Measurements from ENCODE around the gene KRTAP4-5.
"Not testable (repeated sequence)": the region's sequence is repeated elsewhere in the genome, so short reads cannot be mapped to it uniquely, and the experiment has no call there.

KRTAP4-5 gene

GRCh38 chr17:41108728-41109386 lies 40.8 kb downstream of the KRTAP4-5 start:
- DNase-seq (ENCODE audit: low spot score), result not testable (repeated sequence)

GRCh38 chr17:41107941-41108450 lies 41.6 kb downstream of the KRTAP4-5 start:
- DNase-seq (ENCODE audit: low spot score), result no peak

GRCh38 chr17:41105347-41105746 lies 44.3 kb downstream of the KRTAP4-5 start, which contains the start of gene KRTAP4-9:
Gene KRTAP4-9 (plus strand): TSS chr17:41105389. CDS start chr17:41105389, 0 bp downstream.
- not testable (repeated sequence) for DNase-seq (ENCODE audit: low spot score)

GRCh38 chr17:41104386-41105038 lies 45.1 kb downstream of the KRTAP4-5 start:
- peak; percentile 18 for DNase-seq (ENCODE audit: low spot score)

- no peak for DNase-seq (ENCODE audit: low spot score)
Measured at GRCh38 chr17:41103896-41104295, 45.7 kb downstream of the KRTAP4-5 start.

GRCh38 chr17:41101586-41102259 lies 47.9 kb downstream of the KRTAP4-5 start, which contains the start of gene KRTAP4-16:
Gene KRTAP4-16 (minus strand): TSS chr17:41102209. CDS start chr17:41102209, 0 bp downstream.
- DNase-seq (ENCODE audit: low spot score), result no peak

- not testable (repeated sequence) for DNase-seq (ENCODE audit: low spot score)
Measured at GRCh38 chr17:41099682-41100480, 49.7 kb downstream of the KRTAP4-5 start.
